ENCODE results near the gene XRCC3. TPM values are rescaled to one million over a fixed set of nuclear protein-coding genes. Genes with fewer than 3 reads are reported as not detected.

XRCC3 gene
- total and polyA plus RNA-seq, 2 of the 8 experiments (the other 6 are each of a cell fraction or from before 2014, with no cell fraction given): 36.9 to 41.8 TPM

- H3K23me2 ChIP-seq (ENCODE audit: low read depth, low read length): no peaks in the 10 kb centered on the region
- CTCF ChIA-PET (ENCODE audit: partially characterized antibody): interaction anchor here (1.3 to 2.8 kb wide), 2 partner anchors 14 to 17 kb away, joined by 3 to 8 read pairs; no protein-coding TSS in a partner anchor
- H3K79me2 ChIP-seq (ENCODE audit: control insufficient read depth in 1 of 2, insufficient read depth in 2 of 2, low read length in 2 of 2): no peaks in the 10 kb centered on the region
- H2AK5ac ChIP-seq (ENCODE audit: low read depth, low read length): no peak overlapping the region
- no peak for FAIRE-seq
- H3K4me1 ChIP-seq (replicated peaks in 1 of 4; ENCODE audit: control insufficient read depth in 3 of 4, insufficient read depth in 4 of 4, low read length in 3 of 4): peaks cover 0 to 2% (median 0%) of the 10 kb centered on the region in 4 experiments; a peak in 2 of 7 replicates
- H2BK15ac ChIP-seq (ENCODE audit: low read length): no peak overlapping the region
- H3K56ac ChIP-seq (replicated peaks; ENCODE audit: insufficient read length, low read depth, low read length): no peak overlapping the region
- TF ChIP-seq SIRT6 (IDR thresholded peaks at IDR 0.05; ENCODE audit: low read length) (no peak), POLR2AphosphoS5 (IDR thresholded peaks at IDR 0.05; ENCODE audit: low read depth, low read length) (peak; percentile 43), CTBP2 (IDR thresholded peaks at IDR 0.05; ENCODE audit: borderline replicate concordance, insufficient read depth, insufficient read length, low read length) (no peak), POLR2A (IDR thresholded peaks at IDR 0.05; ENCODE audit: control extremely low read depth in 1 of 2, low read depth in 2 of 2, low read length in 2 of 2) (peak in 1 of 2 experiments; percentile 55; a peak in 1 of 3 replicates), TAF7 (optimal IDR thresholded peaks at IDR 0.05; ENCODE audit: borderline replicate concordance, low read depth, low read length) (no peak), JUND (IDR thresholded peaks at IDR 0.05; ENCODE audit: low read length) (no peak), SRF (IDR thresholded peaks at IDR 0.05; ENCODE audit: low read depth, low read length) (no peak), POU5F1 (IDR thresholded peaks at IDR 0.05; ENCODE audit: low read depth, low read length) (no peak), TCF12 (IDR thresholded peaks at IDR 0.05; ENCODE audit: low read depth, low read length) (no peak)
- H3K4me3 ChIP-seq (ENCODE audit: extremely low read depth in 1 of 4, insufficient read depth in 2 of 4, low read depth in 3 of 4, low read length in 4 of 4): no peak overlapping the region
- no peak overlapping the region for H2BK12ac ChIP-seq (ENCODE audit: low read depth, low read length)
- no peak overlapping the region for H2BK120ac ChIP-seq (replicated peaks; ENCODE audit: low read depth, low read length)
- H3K9me3 ChIP-seq (ENCODE audit: insufficient read depth in 2 of 2, low read depth in 1 of 2, low read length in 1 of 2): no peaks in the 10 kb centered on the region
- H3K4me2 ChIP-seq (ENCODE audit: insufficient read depth in 1 of 2, low read depth in 2 of 2, low read length in 2 of 2): no peak overlapping the region
- H2AFZ ChIP-seq (ENCODE audit: low read length): no peak overlapping the region
- no peak overlapping the region; the same call in 1 of the 2 replicates for H2BK5ac ChIP-seq (ENCODE audit: low read depth, low read length)
- H3K36me3 ChIP-seq (ENCODE audit: control insufficient read depth in 2 of 4, insufficient read depth in 4 of 4, low read length in 3 of 4): peaks cover 4 to 31% (median 13%) of the 10 kb centered on the region in 4 experiments; a peak in 6 of 8 replicates
- POLR2A ChIA-PET (ENCODE audit: partially characterized antibody): interaction anchor here (0.9 to 2.3 kb wide), 5 partner anchors 10 to 177 kb away, joined by 3 to 7 read pairs (median 4); partner anchors contain the start of genes CKB and ZFYVE21
- no peak overlapping the region for H2BK20ac ChIP-seq (ENCODE audit: low read length)
- peaks cover 8% of the 10 kb centered on the region; the same call in 1 of the 2 replicates for H3K79me1 ChIP-seq (ENCODE audit: low read depth, low read length)
- H3K27me3 ChIP-seq (replicated peaks in 1 of 4; ENCODE audit: control insufficient read depth in 3 of 4, extremely low read depth in 1 of 4, insufficient read depth in 3 of 4, low read length in 3 of 4): no peaks in the 10 kb centered on the region
- no peak overlapping the region for H3K4ac ChIP-seq (replicated peaks; ENCODE audit: insufficient read length, low read depth, low read length)
- no peak overlapping the region for H3K9ac ChIP-seq (replicated peaks in 1 of 4; ENCODE audit: extremely low read depth in 1 of 4, low read depth in 3 of 4, low read length in 3 of 4)
- H4K91ac ChIP-seq (replicated peaks; ENCODE audit: insufficient read length, low read length): no peak overlapping the region
- no peak overlapping the region; the same call in none of the 2 replicates for H4K8ac ChIP-seq (ENCODE audit: extremely low read depth, insufficient read depth, low read length)
- H3K14ac ChIP-seq (ENCODE audit: insufficient read length): no peak overlapping the region
- no peak overlapping the region; the same call in 1 of the 2 replicates for H3K27ac ChIP-seq (ENCODE audit: low read depth, low read length)
- H4K20me1 ChIP-seq (replicated peaks in 1 of 2; ENCODE audit: control insufficient read depth in 1 of 2, insufficient read depth in 2 of 2, low read length in 2 of 2): peaks cover 10 to 28% of the 10 kb centered on the region in 2 experiments
- no peak overlapping the region for H3K23ac ChIP-seq (ENCODE audit: insufficient read length)
- H3K18ac ChIP-seq (ENCODE audit: extremely low read depth, low read length): no peak overlapping the region
- WGBS, 2 experiments (ENCODE audit: extremely low coverage in 1 of 2, insufficient coverage in 1 of 2, insufficient read length in 1 of 2, insufficient replicate concordance in 2 of 2, low coverage in 1 of 2, low lambda C conversion rate in 2 of 2, missing lambda C conversion rate in 1 of 2): 94% methylated on average over 33 of the region's 33 CpGs; no CpG with 5 or more reads in 1 of the 2 experiments
- no peak for DNase-seq (ENCODE audit: low read depth in 1 of 2, low spot score in 2 of 2)
- no peak overlapping the region for H4K5ac ChIP-seq (ENCODE audit: insufficient read length, low read depth, low read length)
Observed at GRCh38 chr14:103698380-103699260, 16.6 kb downstream of the XRCC3 start.

Measured in H1 (cell line).